Heart left ventricle (tissue), 13 donors: Measurements from ENCODE around the gene PUM1.

Experiments used
- CTCF ChIP-seq, 12 donors: fragments of 200-600 bp; sonication (generic) in 4 of 12; IDR thresholded peaks; one replicate each; pipeline versions ENCODE4 v1.5.0 to v1.8.0; 2018 to 2022; ENCODE audit warnings: antibody characterized with exemption in 12 of 12, mild to moderate bottlenecking in 5 of 12
- POLR2A ChIP-seq, 2 donors: fragments of 450-650 bp; IDR thresholded peaks; one replicate each; pipeline ENCODE4 v1.6.1; 2017; ENCODE audit warnings: antibody characterized with exemption in 2 of 2, mild to moderate bottlenecking in 2 of 2, moderate library complexity in 2 of 2
- donor health status: ischemic (EF 13 %, LVEDD 7.1; RV severe dilation, severe dysfunction).
- donor health status: DM: no; HTN: yes; CAD: no.
- donor health status: DM: no; HTN: no; CAD: no.
- donor health status: ischemic (EF 25% LVEDD 6.9; RV normal size, moderate dysfunction).
- donor health status: ischemic (EF 25% LVEDD 5.7; RV mildly dilated, moderate dysfunction).
- donor health status: ischemic (EF 35%, LVEDD 5.7; RV mildly dilated, moderate dysfunction).
- donor health status: nonischemic (EF 11% LVEDD 7.7; RV severe dilation, severe dysfunction).
- donor health status: DM: yes; HTN: yes; CAD: no.
- donor health status: PGD.
- donor health status: ischemic (EF 29% LVEDD 5.4; RV normal size, mild dysfunction).
- donor health status: nonischemic (EF 23%, LVEDD 6.1; RV moderate dilation, normal function).

GRCh38 chr1:31029026-31029425 lies 36.5 kb downstream of the PUM1 start:
- TF ChIP-seq CTCF (IDR thresholded peaks at IDR 0.05) (no peak), POLR2A (IDR thresholded peaks at IDR 0.05) (no peak)
